WTC11 (cell line): Measurements from ENCODE around the gene DUT. TPM values are rescaled to one million over a fixed set of nuclear protein-coding genes. Genes with fewer than 3 reads are reported as not detected.

Source experiments
- ATAC-seq: fragments of 200-7000 bp; cut with Tn5 transposase; 2 replicates; pipeline ENCODE4 v1.10.0; 2021; ENCODE audit warnings: mild to moderate bottlenecking, moderate library complexity
- CTCF ChIA-PET: fragments of 300-600 bp; sonication (Branson Sonifier 250); formaldehyde crosslinking; loops from one replicate; lab custom pipeline; 2021; ENCODE audit warnings: antibody characterized with exemption; lab: Charles Lee
- POLR2A ChIA-PET: fragments of 350-600 bp; sonication (Branson Sonifier 250); formaldehyde crosslinking; loops from one replicate; lab custom pipeline; 2021; ENCODE audit warnings: antibody characterized with exemption; lab: Charles Lee
- DNase-seq: peaks from one replicate; pipeline ENCODE4 v3.0.0; 2021; ENCODE audit warnings: low spot score
- H3K27ac Mint-ChIP-seq: 2 replicates; pipeline ENCODE4 v1.8.0; 2021; ENCODE audit warnings: mixed read lengths
- H3K27me3 Mint-ChIP-seq: 2 replicates; pipeline ENCODE4 v1.8.0; 2021; ENCODE audit warnings: low read depth, mild to moderate bottlenecking, moderate library complexity, mixed read lengths
- H3K36me3 Mint-ChIP-seq: 2 replicates; pipeline ENCODE4 v1.8.0; 2021; ENCODE audit warnings: mixed read lengths
- H3K4me1 Mint-ChIP-seq: 2 replicates; pipeline ENCODE4 v1.8.0; 2022; ENCODE audit warnings: mixed read lengths
- H3K4me3 Mint-ChIP-seq: 2 replicates; pipeline ENCODE4 v1.8.0; 2021; ENCODE audit warnings: mild to moderate bottlenecking, moderate library complexity, mixed read lengths
- H3K9me3 Mint-ChIP-seq: 2 replicates; pipeline ENCODE4 v1.8.0; 2021; ENCODE audit warnings: mixed read lengths
- ATF3 ChIP-seq: sonication (generic); formaldehyde crosslinking; conservative IDR thresholded peaks from 2 replicates; pipeline ENCODE4 v1.8.1; 2022; ENCODE audit warnings: mild to moderate bottlenecking, missing genetic modification reagents
- CDX4 ChIP-seq: fragments of 250-450 bp; sonication (Bioruptor Pico); IDR thresholded peaks from 2 replicates; pipeline ENCODE4 v1.9.0; 2021; ENCODE audit warnings: moderate library complexity, mild to moderate bottlenecking, inconsistent platforms, borderline replicate concordance
- CTCF ChIP-seq: fragments of 200-600 bp; IDR thresholded peaks from 2 replicates; pipeline ENCODE4 v1.8.0; 2022; ENCODE audit warnings: antibody characterized with exemption
- E2F4 ChIP-seq: sonication (generic); formaldehyde crosslinking; IDR thresholded peaks from 2 replicates; pipeline ENCODE4 v1.8.1; 2022; ENCODE audit warnings: low read depth, mild to moderate bottlenecking, moderate library complexity, missing genetic modification reagents, borderline replicate concordance
- EMX1 ChIP-seq: fragments of 250-450 bp; sonication (Bioruptor Pico); IDR thresholded peaks from 2 replicates; pipeline ENCODE4 v1.8.0; 2021; ENCODE audit warnings: mild to moderate bottlenecking
- ETV6 ChIP-seq: sonication (generic); formaldehyde crosslinking; IDR thresholded peaks from 2 replicates; pipeline ENCODE4 v1.8.1; 2022; ENCODE audit warnings: mild to moderate bottlenecking, missing genetic modification reagents
- FOXJ3 ChIP-seq: sonication (generic); formaldehyde crosslinking; IDR thresholded peaks from 2 replicates; pipeline ENCODE4 v1.9.0; 2021; ENCODE audit warnings: missing genetic modification reagents, mild to moderate bottlenecking, borderline replicate concordance
- FOXP1 ChIP-seq: sonication (generic); formaldehyde crosslinking; IDR thresholded peaks from 2 replicates; pipeline ENCODE4 v1.8.0; 2022; ENCODE audit warnings: missing genetic modification reagents, mild to moderate bottlenecking, moderate library complexity, borderline replicate concordance
- FOXP4 ChIP-seq: sonication (generic); formaldehyde crosslinking; IDR thresholded peaks from 2 replicates; pipeline ENCODE4 v1.8.0; 2022; ENCODE audit warnings: mild to moderate bottlenecking, missing genetic modification reagents
- IRF1 ChIP-seq: sonication (generic); formaldehyde crosslinking; IDR thresholded peaks from 2 replicates; pipeline ENCODE4 v1.8.0; 2023; ENCODE audit warnings: missing genetic modification reagents
- JAZF1 ChIP-seq: fragments of 250-450 bp; sonication (Bioruptor Pico); IDR thresholded peaks from 2 replicates; pipeline ENCODE4 v1.9.0; 2021; ENCODE audit warnings: moderate library complexity, mild to moderate bottlenecking, inconsistent platforms
- MAX ChIP-seq: sonication (generic); formaldehyde crosslinking; IDR thresholded peaks from 2 replicates; pipeline ENCODE4 v1.8.0; 2022; ENCODE audit warnings: mild to moderate bottlenecking, missing genetic modification reagents
- PRDM15 ChIP-seq: sonication (generic); formaldehyde crosslinking; IDR thresholded peaks from 2 replicates; pipeline ENCODE4 v1.8.0; 2022; ENCODE audit warnings: missing genetic modification reagents
- SP1 ChIP-seq: sonication (generic); formaldehyde crosslinking; conservative IDR thresholded peaks from 2 replicates; pipeline ENCODE4 v1.8.1; 2022; ENCODE audit warnings: missing genetic modification reagents
- ZMAT4 ChIP-seq: fragments of 250-450 bp; sonication (Bioruptor Pico); IDR thresholded peaks from 2 replicates; pipeline ENCODE4 v1.9.0; 2021; ENCODE audit warnings: mild to moderate bottlenecking
- ZNF263 ChIP-seq: sonication (generic); formaldehyde crosslinking; IDR thresholded peaks from 2 replicates; pipeline ENCODE4 v1.8.1; 2022; ENCODE audit warnings: low read depth, mild to moderate bottlenecking, moderate library complexity, missing genetic modification reagents
- ZNF416 ChIP-seq: fragments of 250-450 bp; sonication (Bioruptor Pico); IDR thresholded peaks from 2 replicates; pipeline ENCODE4 v1.9.0; 2021; ENCODE audit warnings: mild to moderate bottlenecking, inconsistent platforms
- total RNA-seq: library from RNA; stranded (reverse); gene quantifications from 3 replicates; pipeline ENCODE4 v1.2.3, GENCODE V29; 2021

Gene DUT
- total RNA-seq, 1 experiment from 2014 or later, result 204 TPM

- Mint-ChIP-seq H3K4me3 (no peak overlapping the region), H3K27ac (no peak overlapping the region), H3K27me3 (no peaks in the 10 kb centered on the region), H3K4me1 (peaks cover 56% of the 10 kb centered on the region), H3K9me3 (no peaks in the 10 kb centered on the region), H3K36me3 (no peaks in the 10 kb centered on the region)
- no peak for ATAC-seq
- no peak for DNase-seq
- ChIA-PET POLR2A (no interaction called here), CTCF (interaction anchor here (0.8 kb wide), 1 partner anchor 132 kb away, joined by 3 read pairs; no protein-coding TSS in a partner anchor)
- TF ChIP-seq JAZF1 (CRISPR knock-in tag), result no peak
- TF ChIP-seq SP1 (CRISPR knock-in tag), result no peak
- no peak for TF ChIP-seq ETV6 (CRISPR knock-in tag)
- TF ChIP-seq PRDM15, result no peak
These were observed 49.6 kb upstream of the DUT start for GRCh38 chr15:48281674-48282073.

GRCh38 chr15:48282216-48282615 is 49.0 kb upstream of the DUT start:
- ATAC-seq (no peak), DNase-seq (no peak)
- ChIA-PET CTCF (no interaction called here), POLR2A (no interaction called here)
- no peaks in the 10 kb centered on the region for H3K27me3 Mint-ChIP-seq
- TF ChIP-seq EMX1 (CRISPR knock-in tag) (no peak), FOXP1 (no peak), ATF3 (CRISPR knock-in tag) (no peak), E2F4 (CRISPR knock-in tag) (no peak), ZNF263 (CRISPR knock-in tag) (no peak), ZNF416 (CRISPR knock-in tag) (no peak), CDX4 (CRISPR knock-in tag) (no peak), ZMAT4 (CRISPR knock-in tag) (no peak), FOXP4 (CRISPR knock-in tag) (no peak), FOXJ3 (CRISPR knock-in tag) (no peak), MAX (no peak), CTCF (no peak), IRF1 (CRISPR knock-in tag) (no peak)
- H3K4me1 Mint-ChIP-seq, result peaks cover 58% of the 10 kb centered on the region
- no peaks in the 10 kb centered on the region for H3K36me3 Mint-ChIP-seq
- H3K9me3 Mint-ChIP-seq, result no peaks in the 10 kb centered on the region
- no peak overlapping the region for H3K27ac Mint-ChIP-seq
- H3K4me3 Mint-ChIP-seq, result no peak overlapping the region
